Inflammatory macrophage treated with lipopolysaccharide for 4 hours (primary cell): ENCODE measurements around the gene KCNQ2.

ENCODE experiments used
- DNase-seq: peaks from one replicate; pipeline ENCODE4 v3.0.0-alpha.2; 2020

The KCNQ2 gene

DNA sequence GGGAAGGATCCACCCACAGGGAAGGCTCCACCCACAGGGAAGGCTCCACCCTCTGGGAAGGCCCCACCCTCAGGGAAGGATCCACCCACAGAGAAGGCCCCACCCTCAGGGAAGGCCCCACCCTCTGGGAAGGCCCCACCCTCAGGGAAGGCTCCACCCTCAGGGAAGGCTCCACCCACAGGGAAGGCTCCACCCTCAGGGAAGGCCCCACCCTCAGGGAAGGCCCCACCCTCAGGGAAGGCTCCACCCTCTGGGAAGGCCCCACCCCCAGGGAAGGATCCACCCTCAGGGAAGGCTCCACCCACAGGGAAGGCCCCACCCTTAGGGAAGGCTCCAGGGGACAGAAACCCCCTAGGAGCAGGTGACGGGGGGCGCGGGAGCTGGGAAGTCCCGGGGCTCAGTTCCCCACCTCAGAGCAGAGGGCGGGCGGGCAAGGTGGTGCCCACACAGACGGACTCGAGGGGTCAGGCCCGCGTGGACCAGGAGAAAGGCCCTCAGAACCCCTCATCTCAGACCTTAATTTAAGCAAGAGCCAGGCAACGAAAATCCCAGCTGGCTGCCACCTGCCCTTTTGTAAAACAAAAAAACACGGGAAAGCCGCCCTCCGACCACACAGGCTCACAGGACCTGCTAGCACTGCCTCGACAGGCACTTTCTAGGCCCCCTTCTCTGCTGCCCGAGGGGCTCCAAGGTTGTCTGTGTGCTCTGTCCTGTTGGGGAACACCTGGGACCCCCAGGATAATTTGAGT is 39.7 kb downstream of the KCNQ2 start:
- DNase-seq, result no peak

DNA sequence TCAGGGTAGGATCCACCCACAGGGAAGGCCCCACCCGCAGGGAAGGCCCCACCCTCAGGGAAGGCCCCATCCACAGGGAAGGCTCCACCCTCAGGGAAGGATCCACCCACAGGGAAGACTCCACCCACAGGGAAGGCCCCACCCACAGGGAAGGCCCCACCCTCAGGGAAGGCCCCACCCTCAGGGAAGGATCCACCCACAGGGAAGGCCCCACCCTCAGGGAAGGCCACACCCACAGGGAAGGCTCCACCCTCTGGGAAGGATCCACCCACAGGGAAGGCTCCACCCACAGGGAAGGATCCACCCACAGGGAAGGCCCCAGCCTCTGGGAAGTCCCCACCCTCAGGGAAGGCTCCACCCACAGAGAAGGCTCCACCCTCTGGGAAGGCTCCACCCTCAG is 40.5 kb downstream of the KCNQ2 start:
- no peak for DNase-seq

DNA sequence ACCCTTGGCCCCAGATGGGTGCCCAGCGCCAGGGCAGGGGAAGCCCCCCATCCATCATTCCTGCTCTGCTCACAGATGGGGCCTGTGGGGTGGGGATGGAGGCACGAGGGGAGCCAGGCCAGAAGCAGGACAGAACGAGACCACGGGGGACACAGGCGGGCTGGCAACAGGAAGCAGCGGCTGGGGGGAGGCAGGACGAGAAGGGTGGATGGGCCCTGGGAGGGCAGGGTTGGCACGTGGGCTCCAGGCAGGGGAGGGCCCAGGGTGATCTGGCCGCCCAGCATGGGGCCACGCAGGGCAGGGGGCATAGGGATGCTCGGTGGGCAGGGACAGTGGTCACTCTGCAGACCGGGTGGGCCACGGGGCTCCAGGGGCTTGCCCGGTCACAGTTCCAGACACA is 41.6 kb downstream of the KCNQ2 start:
- no peak for DNase-seq

DNA sequence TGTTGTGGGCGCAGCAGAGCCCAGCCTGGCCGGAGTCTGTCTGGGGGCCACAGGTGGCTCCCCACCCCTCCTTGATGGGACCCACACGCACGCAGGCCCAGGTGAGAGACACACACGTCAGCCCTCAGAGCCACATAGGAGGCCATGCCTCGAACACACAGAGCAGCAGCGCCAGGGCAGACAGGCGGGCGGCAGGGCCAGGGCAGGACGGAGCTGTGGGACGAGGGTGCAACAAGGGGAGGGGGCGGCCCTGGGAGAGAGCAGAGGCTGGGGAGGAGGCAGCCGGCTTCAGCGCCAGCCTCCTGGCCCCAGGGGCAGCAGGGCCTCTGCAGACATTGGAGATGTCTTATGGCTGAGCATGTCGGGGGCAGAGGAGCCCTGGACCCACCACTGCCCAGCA is 42.5 kb downstream of the KCNQ2 start:
- no peak for DNase-seq

DNA sequence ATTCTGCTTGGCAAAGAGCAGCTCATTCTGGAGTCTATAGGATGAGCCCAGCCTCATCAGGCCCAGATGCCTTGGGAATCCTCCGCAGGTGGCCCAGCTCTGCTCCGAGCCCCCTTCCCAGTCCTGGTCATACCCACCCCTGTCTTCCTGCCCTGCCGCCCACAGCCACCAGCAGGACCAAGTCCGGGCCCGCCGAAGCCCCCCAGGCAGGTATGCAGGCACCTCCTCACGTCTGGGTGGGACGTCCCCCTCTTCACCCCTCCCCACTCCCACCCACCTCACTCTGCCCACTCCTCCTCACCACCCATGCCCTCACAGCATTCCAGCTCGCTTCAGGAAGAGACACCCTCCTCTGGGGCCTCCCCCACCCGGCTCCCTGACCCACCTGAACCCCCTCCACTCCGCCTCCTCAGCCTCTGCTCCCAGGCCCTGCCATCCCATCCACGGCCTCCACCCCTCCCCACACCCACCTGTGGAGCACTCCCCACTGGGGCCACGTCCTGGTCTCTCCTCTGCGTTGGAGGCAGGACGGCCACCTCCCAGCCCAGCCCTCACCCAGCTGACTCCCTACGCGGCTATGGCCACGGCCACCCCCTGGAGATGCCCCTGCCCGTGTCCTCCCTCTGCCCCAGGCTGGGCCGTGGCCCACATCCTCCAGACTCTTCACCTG is 43.4 kb downstream of the KCNQ2 start:
- DNase-seq, result no peak

DNA sequence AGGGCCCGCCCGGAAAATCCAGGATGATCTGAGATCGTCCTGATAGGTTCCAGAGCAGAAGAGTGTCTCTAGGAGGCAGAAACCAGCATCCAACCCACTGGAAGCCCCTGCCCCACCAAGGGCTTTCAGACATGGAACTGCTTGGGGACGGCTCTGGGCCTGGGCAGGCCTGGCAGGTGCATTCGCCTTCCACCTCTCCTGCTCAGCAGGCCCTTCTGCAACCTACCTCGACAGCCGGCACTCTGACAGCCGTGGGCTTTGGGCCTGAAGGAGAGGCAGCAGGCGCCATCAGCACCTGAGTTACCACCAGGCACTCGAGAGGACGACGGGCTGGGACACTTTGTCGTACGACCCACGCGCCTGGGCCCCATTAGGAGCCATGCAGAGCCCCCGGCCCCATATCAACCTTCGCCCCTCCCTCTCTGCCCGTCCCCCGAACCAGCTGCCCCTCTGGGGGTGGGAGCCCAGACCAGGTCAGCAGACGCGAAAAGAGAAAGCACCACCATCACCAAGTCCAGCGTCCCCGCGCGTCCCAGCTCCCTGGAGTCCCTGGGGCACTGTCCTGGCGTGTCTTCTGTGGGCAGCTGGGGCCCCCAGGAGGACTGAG is 44.6 kb downstream of the KCNQ2 start:
- no peak for DNase-seq

DNA sequence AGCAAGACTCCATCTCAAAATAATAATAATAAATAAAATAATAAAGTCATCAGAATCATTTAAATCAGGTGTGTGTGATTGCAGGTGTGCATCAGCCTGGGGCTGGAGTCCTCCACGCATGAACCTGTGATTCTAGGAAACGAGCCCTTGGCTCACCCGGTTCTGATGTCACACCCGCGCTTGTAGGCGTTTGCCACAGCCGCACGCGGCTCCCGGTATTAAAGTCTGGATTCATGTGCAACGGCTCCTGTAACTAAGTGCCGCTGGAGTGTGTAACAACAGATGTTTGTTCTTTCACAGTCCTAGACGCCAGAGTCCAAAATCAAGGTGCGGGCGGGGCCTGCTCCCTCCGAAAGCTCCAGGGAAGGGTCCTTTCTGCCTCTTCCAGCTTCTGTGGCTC is 45.2 kb downstream of the KCNQ2 start:
- no peak for DNase-seq

DNA sequence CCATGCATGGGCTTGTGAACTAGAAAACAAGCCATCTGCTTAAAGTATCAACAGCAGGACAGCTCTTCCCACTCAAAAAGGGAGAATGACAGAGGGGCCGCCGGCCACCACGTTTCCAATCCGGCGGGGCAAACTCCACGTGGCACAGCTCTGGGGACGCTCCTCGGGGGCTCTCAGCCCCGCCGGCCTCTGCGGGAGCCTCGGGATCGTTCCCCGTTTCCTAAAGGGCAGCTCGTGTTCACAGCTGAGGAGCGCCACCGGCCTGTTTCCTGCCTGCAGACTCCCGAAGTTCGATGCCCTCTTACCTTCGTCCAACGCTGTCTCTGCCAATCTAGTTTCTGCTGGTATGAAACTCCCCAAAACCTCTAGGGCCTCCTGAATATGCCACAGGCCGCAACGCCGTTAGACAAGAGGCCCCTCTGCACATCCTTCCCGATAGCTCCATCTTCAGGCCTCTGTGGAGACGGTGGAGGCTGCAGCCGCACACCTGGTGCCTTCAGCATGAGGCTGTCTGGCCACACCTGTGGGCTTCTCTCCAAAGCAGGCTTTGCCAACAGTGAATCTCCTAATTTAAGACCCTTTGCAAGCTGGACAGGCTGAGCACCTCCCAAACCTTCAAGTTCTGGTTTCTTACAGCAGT is 46.5 kb downstream of the KCNQ2 start:
- no peak for DNase-seq

DNA sequence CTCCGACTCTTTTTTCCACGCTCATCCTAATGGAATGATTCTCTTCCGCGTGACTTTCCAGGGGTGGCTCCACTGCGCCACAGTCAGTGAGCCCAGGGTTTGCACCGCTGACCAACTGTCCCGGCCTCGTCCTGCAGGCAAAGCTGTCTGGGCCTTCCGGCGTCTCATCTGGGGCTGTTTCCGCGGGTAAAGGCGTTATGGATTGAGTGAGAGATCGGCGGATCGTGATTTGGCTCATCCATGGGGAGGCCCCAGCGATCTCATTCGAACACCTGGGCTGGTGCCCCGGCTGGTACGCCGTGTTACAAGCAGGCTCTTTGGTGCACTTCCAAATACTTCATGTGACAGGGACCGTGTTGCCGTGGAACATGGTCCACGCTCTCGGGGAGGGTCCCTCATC is 47.8 kb downstream of the KCNQ2 start:
- no peak for DNase-seq

DNA sequence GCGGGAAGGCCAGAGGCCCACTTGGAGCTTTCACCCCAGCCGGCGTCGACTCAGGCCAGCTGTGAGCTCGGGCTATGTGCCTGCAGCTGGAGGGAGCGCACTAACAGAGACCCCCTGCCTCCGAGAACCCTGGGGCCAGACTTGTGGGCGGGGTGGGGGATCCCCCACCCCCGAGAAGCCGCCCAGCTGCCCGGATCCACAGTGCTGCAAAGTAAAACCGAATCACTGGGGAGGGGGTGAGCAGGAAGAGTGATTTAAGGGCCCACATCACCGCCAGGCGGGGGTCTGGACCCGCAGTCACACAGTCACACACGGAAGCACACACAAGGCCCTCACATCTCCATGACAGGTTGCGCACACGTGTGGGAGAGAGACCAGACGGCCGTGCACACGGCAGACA is 48.7 kb downstream of the KCNQ2 start:
- DNase-seq, result no peak

DNA sequence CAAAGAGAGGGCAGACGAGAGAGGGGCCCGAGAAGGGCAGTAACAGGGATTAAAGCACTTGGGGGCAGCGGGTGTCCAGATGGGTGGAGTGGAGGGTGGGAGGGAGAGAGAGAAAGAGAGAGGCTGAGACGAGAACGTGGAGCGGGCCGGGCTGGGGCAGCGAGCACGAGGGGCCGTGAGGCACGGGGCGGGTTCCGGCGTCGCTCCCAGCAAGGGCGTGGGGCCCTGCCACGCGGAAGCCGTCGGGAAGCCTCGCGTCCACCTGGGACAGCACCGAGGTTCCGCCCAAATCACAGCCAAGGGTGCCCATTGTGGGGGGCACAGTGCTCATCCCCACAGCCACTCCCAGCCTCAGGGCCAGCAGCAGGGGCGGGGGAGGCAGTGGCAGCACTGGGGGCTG is 49.8 kb downstream of the KCNQ2 start:
- DNase-seq, result no peak

DNA sequence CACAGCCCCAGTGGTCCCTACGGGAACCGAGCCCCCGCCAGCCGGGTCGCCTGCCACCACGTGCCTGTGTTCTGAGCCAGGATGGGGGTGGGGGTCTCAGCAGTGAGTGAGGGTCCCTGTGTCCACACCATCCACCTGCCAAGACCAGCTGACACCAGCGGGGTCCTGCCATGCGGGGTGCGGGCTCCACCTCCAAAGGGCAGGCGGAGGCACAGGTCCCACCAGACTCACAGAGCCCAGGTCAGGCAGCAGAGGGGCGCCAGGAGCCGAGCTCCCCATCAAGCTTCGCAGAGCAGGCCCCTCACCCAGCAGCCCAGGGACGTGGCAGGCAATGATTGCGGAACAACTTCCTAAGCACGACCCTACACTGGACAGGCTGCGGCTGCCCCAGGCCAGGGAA is 50.5 kb downstream of the KCNQ2 start:
- DNase-seq, result no peak

DNA sequence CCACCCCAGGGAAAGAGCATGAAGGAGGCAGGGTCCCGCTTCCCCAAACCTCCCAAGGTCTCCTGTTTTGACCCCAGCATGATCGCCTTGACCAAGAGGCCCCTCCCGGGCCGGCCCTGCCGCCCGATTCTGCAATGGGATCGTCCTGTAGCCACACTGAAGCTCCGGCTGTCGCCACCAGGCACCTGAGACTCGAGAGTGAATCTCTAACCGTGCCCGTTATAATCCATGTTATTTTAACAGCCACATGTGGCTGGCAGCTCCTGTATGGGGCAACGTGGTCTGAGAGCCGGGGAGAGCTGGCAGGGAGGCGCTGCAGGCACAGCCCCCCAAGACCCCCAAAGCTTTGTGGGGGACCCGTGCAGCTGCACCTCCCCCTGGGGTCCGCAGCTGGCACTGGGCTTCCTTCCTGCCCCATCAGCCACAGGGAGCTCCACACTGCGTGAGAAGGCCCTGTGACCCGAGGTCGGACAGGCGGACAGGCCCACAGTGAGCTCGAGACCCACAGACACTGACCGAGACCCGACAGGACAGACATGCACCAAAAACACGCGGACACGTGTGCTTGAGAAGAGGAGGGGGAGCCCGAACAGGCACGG is 51.3 kb downstream of the KCNQ2 start:
- no peak for DNase-seq

DNA sequence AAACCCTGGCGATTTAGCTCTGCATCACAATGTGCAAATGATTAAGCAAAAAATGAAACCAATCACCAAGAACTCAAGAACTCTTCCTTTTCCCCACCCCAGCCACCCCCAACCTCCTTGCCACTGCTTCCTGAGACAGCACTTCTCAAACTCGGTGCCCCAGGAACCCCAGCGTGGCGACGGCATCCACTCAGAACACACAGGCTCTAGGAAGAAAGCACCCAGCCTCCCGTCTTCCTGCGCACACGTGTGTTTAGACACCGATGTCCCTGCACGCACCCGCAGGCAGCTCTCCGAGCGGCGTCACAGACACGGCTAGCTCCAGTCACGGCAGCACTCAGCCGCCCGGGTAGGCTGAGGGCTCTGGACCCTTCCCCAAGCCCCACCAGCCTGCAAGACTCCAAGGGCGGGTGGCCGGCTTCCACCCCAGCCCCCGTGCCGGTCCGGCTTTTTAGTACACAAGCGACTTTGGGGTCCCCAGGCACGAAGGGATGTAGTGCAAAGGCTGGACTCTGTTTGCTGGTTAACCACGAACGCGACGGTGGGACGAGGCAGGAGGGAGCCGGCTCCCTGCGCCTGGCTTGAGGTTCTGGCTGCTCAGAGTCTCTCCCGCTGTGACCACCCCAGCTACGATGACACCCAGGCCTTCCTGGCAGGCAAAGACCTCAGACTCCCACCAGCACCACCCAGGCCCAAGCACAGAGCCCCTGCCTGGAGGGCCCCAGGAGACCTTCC is 51.9 kb downstream of the KCNQ2 start:
- no peak for DNase-seq

DNA sequence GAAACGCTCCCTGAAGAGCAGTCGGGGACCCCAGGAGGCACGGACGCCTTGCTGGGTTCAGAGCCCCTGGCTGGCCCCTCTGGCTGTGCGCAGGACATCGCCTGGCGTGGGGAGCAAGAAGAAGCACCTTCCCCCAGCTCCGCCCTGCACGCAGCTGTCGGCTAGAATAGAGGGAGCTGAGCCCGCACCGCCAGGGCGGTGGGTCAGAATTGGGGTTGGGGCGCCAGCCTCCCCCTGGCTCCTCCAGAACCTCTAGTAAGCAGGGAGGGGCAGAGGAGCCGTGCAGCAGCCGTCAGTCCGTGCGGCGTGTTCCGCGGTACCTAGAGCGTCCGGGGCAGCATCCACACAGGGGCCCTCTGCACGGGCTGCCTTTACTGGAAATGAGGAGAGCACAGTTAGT is 53.2 kb downstream of the KCNQ2 start:
- DNase-seq, result no peak

DNA sequence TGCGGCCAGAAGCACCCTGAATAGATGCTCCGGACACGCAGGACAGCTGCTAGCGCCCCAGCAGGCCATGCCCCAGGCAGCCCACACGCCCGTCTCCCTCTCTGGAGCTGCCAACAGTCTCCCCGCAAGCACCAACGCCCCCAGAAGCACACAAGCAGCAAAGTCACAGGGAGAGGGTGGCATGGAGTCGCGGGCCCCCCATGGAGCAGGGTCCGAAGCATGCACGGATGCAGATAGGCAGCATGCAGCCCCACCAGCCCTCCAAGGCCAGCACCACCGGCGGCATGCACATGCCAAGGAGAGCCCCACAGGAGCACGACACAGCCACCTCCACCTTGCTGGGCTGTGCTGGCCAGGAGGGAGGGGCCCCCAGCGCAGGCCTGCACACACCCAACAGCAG is 53.8 kb downstream of the KCNQ2 start:
- no peak for DNase-seq

DNA sequence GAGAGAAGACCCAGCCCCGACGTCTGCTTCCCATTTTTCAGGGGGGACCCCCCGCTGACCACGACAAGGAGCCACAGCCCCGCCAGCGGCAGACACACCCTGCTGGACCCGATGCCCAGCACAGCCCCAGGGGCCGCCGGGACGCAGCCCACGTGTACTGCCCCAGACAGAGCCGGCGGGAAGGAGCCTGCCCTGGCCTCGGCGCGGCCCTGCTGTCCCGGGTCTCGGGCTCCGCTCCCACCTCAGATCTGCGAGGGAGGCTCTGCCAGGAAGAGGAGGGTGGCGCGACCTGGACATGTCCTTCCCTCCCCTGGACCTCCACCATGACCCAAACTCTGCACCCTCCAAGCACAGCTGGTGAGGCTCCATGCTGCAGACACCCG is 54.7 kb downstream of the KCNQ2 start:
- no peak for DNase-seq

DNA sequence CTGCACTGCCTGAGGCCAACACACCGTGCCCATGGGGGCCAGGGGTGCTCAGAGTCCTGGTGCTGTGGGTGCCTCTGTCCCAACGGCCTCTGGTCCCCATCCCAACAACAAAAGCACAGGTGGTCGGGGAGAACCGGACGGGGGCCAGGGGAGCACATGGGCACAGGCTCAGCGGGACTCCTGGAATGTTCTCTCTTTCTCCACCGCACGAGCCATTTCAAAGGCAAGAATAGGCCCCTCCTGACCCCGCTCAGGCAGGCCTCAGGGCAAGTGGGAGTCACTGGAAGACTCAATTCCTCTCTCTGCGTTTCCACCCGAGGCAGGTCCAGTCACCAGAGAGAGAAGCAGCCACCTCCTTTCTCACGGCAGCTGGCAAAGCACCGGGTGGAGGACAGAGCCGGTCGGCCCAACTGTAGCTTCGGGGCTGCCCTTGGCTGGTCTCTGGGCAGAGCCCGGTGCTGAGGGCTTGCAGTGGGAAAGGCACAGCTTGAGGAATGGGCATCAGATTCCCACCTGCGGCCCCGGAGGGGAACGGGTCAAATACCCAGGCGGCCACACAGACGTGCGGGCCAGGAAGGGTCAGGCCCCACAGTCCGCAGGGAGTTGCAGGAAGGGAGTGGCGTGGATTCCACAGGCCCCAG is 55.2 kb downstream of the KCNQ2 start:
- no peak for DNase-seq

DNA sequence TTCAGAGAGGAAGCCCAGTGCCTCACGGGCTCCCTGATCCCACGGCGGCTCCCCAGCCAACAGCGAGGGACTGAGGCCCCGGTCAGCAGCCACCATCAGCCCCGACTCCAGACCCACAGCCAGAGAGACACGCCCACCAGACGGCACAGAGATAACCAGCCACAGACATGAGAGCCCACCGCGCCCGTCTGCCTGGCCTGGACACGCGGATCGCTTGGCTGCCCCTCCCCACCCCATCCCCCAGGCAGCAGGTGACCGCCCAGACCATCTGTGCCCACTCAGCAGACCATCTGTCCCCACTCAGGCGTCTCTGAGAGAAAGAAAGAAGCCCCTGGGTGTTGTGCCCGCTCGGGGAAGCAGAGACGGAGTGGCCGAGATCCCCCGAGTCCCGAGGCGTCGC is 55.8 kb downstream of the KCNQ2 start:
- DNase-seq, result no peak

DNA sequence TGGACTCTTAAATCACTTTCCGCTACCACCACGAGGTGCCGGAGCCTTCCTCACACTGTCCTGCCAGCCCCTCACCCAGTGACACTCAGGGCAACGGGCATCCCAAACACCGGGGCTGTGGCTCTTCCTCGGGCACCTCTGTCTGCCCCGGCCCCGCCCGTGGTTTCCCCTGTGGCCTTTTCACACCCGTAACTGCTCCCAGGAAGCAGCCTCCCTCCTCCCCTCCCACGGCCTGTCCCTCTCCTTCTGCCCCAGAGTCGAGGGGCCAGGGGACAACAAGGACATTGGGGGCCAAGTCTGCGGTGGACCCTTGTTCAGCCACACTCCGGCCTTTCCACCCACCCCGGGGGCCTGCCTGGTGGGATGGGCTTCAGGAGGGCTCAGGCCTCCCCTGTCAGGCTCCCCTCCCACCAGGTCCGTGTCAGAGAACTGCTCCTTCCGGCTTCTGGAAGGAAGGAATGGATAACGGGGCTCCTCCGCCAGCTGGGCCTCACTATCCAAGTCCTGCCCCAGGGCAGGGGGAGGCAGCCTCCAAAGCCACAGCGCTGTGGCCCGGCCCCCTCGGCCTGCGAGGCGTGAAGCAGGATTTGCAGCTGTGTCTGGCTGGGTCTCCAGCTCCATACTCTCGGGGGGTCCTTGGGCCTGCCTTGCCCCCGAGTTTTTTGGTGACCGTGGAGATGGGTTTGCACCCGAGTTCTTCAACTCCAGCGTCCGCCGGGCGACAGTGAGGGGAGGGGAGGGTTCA is 56.6 kb downstream of the KCNQ2 start:
- no peak for DNase-seq

DNA sequence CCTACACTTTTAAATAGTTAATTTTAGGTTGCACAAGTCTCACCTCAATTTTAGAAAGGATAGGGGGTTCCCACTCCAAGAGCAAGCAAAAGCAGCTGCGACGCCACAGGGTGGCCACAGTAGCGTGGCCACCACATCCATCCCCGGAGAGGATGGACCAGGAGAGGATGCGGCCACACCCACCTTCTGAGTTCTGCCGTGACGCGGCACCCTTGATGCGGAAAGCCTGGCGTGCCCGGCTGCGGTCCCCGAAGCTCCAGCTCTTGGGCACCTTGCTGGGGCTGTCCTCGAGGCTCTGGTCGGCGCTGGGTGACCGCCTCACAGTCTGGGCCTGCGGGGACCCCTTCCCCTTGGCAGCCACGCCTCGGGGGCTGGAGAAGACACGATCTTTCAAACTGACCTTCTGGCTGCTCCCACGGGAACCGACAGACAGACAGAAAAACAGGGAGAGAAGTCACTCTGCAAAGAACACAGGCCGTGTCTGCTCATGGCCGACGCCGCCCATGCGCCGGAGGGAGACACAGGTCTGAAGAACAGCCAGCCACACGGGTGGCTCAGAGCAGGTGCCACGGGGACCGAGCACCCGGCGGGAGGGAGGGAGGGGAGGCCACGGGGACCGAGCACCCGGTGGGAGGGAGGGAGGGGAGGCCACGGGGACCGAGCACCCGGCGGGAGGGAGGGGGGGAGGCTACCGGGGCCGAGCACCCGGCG is 57.6 kb downstream of the KCNQ2 start:
- no peak for DNase-seq
